ENCODE data around the gene CCDC18. TPM values are rescaled to one million over a fixed set of nuclear protein-coding genes. Genes with fewer than 3 reads are reported as not detected.
"Not testable (repeated sequence)": the region's sequence is repeated elsewhere in the genome, so short reads cannot be mapped to it uniquely, and the experiment has no call there.

CCDC18 gene
- total RNA-seq, 1 donor, result 7.6 TPM

- H3K4me1 ChIP-seq (ENCODE audit: insufficient read depth, low read length); H3K4me3 ChIP-seq (ENCODE audit: low read length); H3K27me3 ChIP-seq (ENCODE audit: insufficient read depth, low read length); H3K9me3 ChIP-seq (ENCODE audit: low read depth, low read length): not testable (repeated sequence)
These were observed 62.7 kb downstream of the CCDC18 start for GRCh38 chr1:93243233-93243632.

GRCh38 chr1:93244298-93245069 is 64.0 kb downstream of the CCDC18 start:
- no peak overlapping the region for H3K4me3 ChIP-seq (ENCODE audit: low read length)
- no peaks in the 10 kb centered on the region for H3K4me1 ChIP-seq (ENCODE audit: insufficient read depth, low read length)
- no peaks in the 10 kb centered on the region for H3K9me3 ChIP-seq (ENCODE audit: low read depth, low read length)
- H3K27me3 ChIP-seq (ENCODE audit: insufficient read depth, low read length), result no peaks in the 10 kb centered on the region

GRCh38 chr1:93251966-93252365 is 71.4 kb downstream of the CCDC18 start:
- H3K27me3 ChIP-seq (ENCODE audit: insufficient read depth, low read length), result no peaks in the 10 kb centered on the region

GRCh38 chr1:93252598-93252997 is 72.1 kb downstream of the CCDC18 start:
- H3K9me3 ChIP-seq (ENCODE audit: low read depth, low read length), result no peaks in the 10 kb centered on the region
- H3K4me3 ChIP-seq (ENCODE audit: low read length), result no peak overlapping the region
- no peaks in the 10 kb centered on the region for H3K4me1 ChIP-seq (ENCODE audit: insufficient read depth, low read length)
- H3K27me3 ChIP-seq (ENCODE audit: insufficient read depth, low read length), result no peaks in the 10 kb centered on the region

More at GRCh38 chr1:93251966-93252365, 71.4 kb downstream of the CCDC18 start:
- H3K9me3 ChIP-seq (ENCODE audit: low read depth, low read length), result no peaks in the 10 kb centered on the region
- H3K4me3 ChIP-seq (ENCODE audit: low read length), result no peak overlapping the region
- H3K4me1 ChIP-seq (ENCODE audit: insufficient read depth, low read length), result no peaks in the 10 kb centered on the region

- no peaks in the 10 kb centered on the region for H3K9me3 ChIP-seq (ENCODE audit: low read depth, low read length)
These were observed 73.0 kb downstream of the CCDC18 start for GRCh38 chr1:93253516-93253915.

GRCh38 chr1:93255222-93256079 is 74.9 kb downstream of the CCDC18 start:
- Histone ChIP-seq H3K27me3 (ENCODE audit: insufficient read depth, low read length) (no peaks in the 10 kb centered on the region), H3K4me3 (ENCODE audit: low read length) (no peak overlapping the region), H3K9me3 (ENCODE audit: low read depth, low read length) (no peaks in the 10 kb centered on the region), H3K4me1 (ENCODE audit: insufficient read depth, low read length) (no peaks in the 10 kb centered on the region)

More at GRCh38 chr1:93253516-93253915, 73.0 kb downstream of the CCDC18 start:
- H3K4me1 ChIP-seq (ENCODE audit: insufficient read depth, low read length), result no peaks in the 10 kb centered on the region
- H3K4me3 ChIP-seq (ENCODE audit: low read length), result no peak overlapping the region
- H3K27me3 ChIP-seq (ENCODE audit: insufficient read depth, low read length), result no peaks in the 10 kb centered on the region

GRCh38 chr1:93256433-93256832 is 75.9 kb downstream of the CCDC18 start:
- Histone ChIP-seq H3K27me3 (ENCODE audit: insufficient read depth, low read length) (no peaks in the 10 kb centered on the region), H3K9me3 (ENCODE audit: low read depth, low read length) (peaks cover 2% of the 10 kb centered on the region), H3K4me3 (ENCODE audit: low read length) (no peak overlapping the region), H3K4me1 (ENCODE audit: insufficient read depth, low read length) (no peaks in the 10 kb centered on the region)

GRCh38 chr1:93257889-93258288 is 77.4 kb downstream of the CCDC18 start:
- H3K4me3 ChIP-seq (ENCODE audit: low read length), result no peak overlapping the region
- H3K27me3 ChIP-seq (ENCODE audit: insufficient read depth, low read length), result no peaks in the 10 kb centered on the region
- no peaks in the 10 kb centered on the region for H3K4me1 ChIP-seq (ENCODE audit: insufficient read depth, low read length)
- H3K9me3 ChIP-seq (ENCODE audit: low read depth, low read length), result peaks cover 10% of the 10 kb centered on the region

GRCh38 chr1:93260726-93261125 is 80.2 kb downstream of the CCDC18 start:
- not testable (repeated sequence) for H3K27me3 ChIP-seq (ENCODE audit: insufficient read depth, low read length); H3K4me1 ChIP-seq (ENCODE audit: insufficient read depth, low read length); H3K4me3 ChIP-seq (ENCODE audit: low read length)
- H3K9me3 ChIP-seq (ENCODE audit: low read depth, low read length), result peaks cover 16% of the 10 kb centered on the region

- no peak overlapping the region for H3K4me3 ChIP-seq (ENCODE audit: low read length)
- H3K9me3 ChIP-seq (ENCODE audit: low read depth, low read length), result peaks cover 16% of the 10 kb centered on the region
- H3K27me3 ChIP-seq (ENCODE audit: insufficient read depth, low read length), result no peaks in the 10 kb centered on the region
- no peaks in the 10 kb centered on the region for H3K4me1 ChIP-seq (ENCODE audit: insufficient read depth, low read length)
These were observed 82.1 kb downstream of the CCDC18 start for GRCh38 chr1:93262645-93263044.

GRCh38 chr1:93268888-93269287 is 88.4 kb downstream of the CCDC18 start:
- H3K4me1 ChIP-seq (ENCODE audit: insufficient read depth, low read length); H3K9me3 ChIP-seq (ENCODE audit: low read depth, low read length); H3K4me3 ChIP-seq (ENCODE audit: low read length); H3K27me3 ChIP-seq (ENCODE audit: insufficient read depth, low read length): not testable (repeated sequence)

GRCh38 chr1:93275262-93275633 is 94.7 kb downstream of the CCDC18 start:
- not testable (repeated sequence) for H3K9me3 ChIP-seq (ENCODE audit: low read depth, low read length); H3K4me3 ChIP-seq (ENCODE audit: low read length); H3K27me3 ChIP-seq (ENCODE audit: insufficient read depth, low read length); H3K4me1 ChIP-seq (ENCODE audit: insufficient read depth, low read length)

GRCh38 chr1:93275634-93276295 is 95.2 kb downstream of the CCDC18 start:
- Histone ChIP-seq H3K9me3 (ENCODE audit: low read depth, low read length) (no peaks in the 10 kb centered on the region), H3K27me3 (ENCODE audit: insufficient read depth, low read length) (no peaks in the 10 kb centered on the region), H3K4me1 (ENCODE audit: insufficient read depth, low read length) (no peaks in the 10 kb centered on the region), H3K4me3 (ENCODE audit: low read length) (no peak overlapping the region)

- not testable (repeated sequence) for H3K4me3 ChIP-seq (ENCODE audit: low read length); H3K9me3 ChIP-seq (ENCODE audit: low read depth, low read length); H3K27me3 ChIP-seq (ENCODE audit: insufficient read depth, low read length); H3K4me1 ChIP-seq (ENCODE audit: insufficient read depth, low read length)
These were observed 97.0 kb downstream of the CCDC18 start for GRCh38 chr1:93277530-93277929.

- H3K4me3 ChIP-seq (ENCODE audit: low read length), result no peak overlapping the region
- H3K4me1 ChIP-seq (ENCODE audit: insufficient read depth, low read length), result no peaks in the 10 kb centered on the region
- H3K9me3 ChIP-seq (ENCODE audit: low read depth, low read length), result no peaks in the 10 kb centered on the region
- H3K27me3 ChIP-seq (ENCODE audit: insufficient read depth, low read length), result no peaks in the 10 kb centered on the region
These were observed 103.0 kb downstream of the CCDC18 start for GRCh38 chr1:93283496-93283895.

All from mononuclear cell (primary cell).